HG02798 (cell line): ENCODE results near the gene PANK1.
"Not testable (repeated sequence)": the region's sequence is repeated elsewhere in the genome, so short reads cannot be mapped to it uniquely, and the experiment has no call there.

ENCODE experiments used
- ATAC-seq: cut with Tn5 transposase; IDR thresholded peaks from one replicate; pipeline ENCODE4 v1.9.1; 2021; ENCODE audit warnings: mild to moderate bottlenecking; ENCODE audit not compliant: unreplicated experiment, poor library complexity

The PANK1 gene

DNA sequence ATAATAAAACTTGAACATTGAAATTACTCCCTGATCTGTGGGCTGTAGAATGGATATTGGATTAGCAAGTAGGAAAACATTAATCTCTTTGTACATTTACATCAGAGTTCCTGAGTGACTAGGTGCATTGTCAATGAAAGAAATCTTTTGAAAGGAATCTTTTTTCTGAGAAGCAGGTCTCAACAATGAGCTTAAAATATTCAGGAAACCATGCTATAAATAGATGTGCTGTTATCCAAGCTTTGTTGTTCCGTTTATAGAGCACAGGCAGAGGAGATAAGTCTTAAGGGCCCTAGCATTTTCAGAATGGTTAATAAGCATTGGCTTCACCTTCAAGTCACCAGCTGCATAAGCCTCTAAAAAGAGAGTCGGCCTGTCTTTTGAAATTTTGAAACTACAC, 68.3 kb downstream of the PANK1 start:
- no peak for ATAC-seq

DNA sequence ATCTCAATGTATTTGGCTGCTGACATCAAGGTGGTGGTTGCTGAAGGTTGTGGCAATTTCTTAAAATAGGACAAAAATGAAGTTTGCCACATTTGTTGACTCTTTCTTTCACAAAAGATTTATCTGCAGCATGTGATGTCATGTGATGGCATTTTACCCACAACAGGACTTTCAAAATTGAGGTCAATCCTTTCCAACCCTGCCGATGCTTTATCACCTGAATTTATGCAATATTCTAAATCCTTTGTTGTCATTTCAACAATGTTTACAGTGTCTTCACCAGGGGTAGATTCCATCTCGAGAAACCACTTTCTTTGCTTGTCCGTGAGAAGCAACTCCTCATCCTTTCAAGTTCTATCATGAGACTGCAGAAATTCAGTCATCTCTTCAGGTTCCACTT, 69.0 kb downstream of the PANK1 start:
- no peak for ATAC-seq

DNA sequence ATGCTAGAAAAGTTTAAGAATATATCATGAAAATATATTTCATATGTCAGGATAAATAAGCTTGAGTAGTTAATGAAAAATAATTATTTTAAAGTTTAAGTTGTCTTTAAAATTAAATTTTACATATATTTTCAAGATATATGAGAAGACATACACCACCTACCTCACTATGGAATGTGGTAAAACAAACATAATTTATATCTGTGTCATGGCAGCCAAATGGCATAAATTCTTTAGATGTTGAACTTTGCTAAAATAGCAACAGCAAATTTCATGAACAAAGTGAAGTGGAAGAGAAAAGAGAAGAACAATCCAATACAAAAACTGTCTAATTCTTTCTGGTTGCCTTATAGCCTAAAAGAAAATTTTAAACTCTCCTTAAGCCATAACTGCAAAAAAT, 70.0 kb downstream of the PANK1 start:
- no peak for ATAC-seq

DNA sequence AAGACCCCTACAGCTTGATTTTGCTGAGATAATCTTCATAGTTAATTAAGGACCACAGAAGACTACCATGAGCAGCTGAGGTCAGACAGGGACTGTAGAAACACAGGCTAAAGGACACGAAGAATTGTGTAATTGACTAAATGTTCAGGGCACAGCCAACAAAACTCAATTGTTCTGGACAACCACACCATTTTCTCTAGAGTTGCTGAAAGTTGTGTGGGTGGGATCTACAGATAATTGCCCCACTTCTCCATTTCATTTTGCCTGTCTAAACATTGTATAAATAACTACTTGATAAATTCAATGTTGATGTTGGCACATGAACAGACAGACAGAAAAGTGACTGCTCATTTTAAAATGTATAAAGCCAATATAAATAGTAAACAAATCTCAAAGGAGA, 70.7 kb downstream of the PANK1 start:
- no peak for ATAC-seq

DNA sequence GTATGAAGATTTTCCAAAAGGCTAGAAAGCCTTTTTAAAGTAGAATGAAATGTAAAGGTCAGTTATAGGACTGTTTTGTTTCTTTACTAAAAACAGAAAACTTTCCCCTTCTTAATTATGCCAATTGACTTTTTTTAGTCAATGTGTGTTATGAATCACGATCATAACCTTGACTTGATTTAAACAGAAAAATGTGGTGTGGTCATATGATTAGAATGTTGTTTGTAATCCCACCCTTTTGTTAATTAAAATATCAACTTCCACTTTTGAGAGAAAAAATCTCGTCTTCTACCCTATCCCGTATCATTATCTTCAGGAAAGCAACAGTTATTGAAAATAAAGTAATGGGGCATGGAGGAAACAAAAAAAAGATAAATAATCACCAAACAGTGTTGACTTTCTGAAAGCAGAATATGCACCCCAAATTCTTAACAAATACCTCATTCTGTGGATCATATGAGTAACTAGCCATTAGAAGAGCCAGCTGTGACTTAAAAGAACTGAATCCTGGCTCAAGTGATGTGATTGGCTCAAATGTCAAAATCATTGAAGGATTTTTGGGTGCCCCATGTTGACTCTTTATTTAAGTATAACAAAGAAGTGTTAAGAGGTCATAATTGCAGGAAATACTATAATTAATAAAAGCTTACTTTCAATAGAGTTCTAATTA, 77.3 kb downstream of the PANK1 start:
- ATAC-seq = no peak

DNA sequence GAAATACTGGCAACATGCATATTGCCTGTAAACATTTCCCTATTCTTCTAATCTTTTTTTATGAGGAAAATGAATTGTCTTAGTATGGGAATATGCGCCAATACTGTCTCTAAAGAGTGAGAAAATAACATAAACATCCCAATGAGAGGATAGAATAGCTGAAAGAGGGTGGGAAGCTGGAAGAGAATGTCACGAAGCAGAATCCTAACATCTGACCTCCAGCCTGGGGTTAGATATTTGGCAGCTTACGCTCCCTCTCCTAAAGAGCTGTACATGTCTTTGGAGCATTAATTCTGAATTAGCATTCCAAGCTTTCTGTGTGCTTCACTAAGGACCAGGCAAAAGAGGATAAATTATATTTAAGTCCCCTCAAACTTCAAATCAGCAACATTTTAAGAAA, 78.0 kb downstream of the PANK1 start:
- ATAC-seq = no peak

DNA sequence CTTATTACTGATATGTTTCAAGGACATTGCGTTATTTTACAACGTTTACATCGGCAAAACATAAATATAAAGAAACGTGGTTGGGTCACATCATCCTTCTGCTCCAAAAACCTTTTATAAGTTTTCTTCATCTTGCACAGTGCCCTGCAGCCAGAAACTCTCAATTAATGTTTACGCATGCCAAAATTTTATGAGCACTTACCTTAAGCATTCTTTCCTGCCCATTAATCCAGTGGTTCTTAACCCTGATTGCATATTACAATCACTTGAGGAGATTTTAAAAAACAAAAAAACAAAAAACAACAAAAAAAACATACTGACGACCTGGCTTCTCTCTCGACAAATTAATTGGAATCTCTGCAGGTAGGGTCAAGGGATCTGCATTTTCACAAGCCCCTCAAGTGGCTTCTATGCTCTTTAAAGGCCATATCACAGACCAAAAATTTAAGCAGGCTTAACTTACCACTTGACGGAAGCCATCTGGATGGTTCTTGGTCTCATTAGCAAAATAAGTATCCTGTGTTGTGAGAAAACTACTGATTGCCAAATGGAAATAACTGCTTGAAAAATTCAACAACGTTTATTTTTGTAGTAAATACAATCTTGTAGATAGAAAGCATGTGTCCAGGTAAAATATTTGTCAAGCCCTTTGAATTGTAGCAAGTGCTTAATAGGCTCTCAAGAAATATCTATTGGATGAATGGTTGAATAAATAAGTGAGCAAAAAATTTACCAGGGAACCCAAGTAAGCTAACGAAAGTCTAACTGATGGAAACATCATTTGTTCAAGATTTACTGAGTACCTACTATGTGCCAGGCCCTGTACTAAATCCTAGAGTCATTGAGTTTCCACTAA, 78.7 kb downstream of the PANK1 start:
- ATAC-seq = no peak

DNA sequence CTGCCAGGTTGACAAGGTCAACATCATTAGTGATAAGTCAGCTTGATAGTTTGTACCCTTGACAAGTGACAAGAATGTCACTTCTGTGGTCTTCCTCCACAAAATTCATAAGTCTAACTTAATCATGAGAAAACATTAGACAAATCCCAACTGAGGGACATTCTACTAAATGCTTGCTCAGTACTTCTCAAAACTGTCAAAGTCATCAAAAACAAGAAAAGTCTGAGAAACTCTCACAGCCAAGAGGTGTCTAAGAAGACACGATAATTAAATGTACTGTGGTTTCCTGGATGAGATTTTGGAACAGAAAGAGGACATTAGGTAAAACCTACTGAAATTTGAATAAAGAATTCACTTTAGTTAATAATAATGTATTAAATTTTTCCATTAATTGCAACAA, 79.9 kb downstream of the PANK1 start:
- no peak for ATAC-seq

DNA sequence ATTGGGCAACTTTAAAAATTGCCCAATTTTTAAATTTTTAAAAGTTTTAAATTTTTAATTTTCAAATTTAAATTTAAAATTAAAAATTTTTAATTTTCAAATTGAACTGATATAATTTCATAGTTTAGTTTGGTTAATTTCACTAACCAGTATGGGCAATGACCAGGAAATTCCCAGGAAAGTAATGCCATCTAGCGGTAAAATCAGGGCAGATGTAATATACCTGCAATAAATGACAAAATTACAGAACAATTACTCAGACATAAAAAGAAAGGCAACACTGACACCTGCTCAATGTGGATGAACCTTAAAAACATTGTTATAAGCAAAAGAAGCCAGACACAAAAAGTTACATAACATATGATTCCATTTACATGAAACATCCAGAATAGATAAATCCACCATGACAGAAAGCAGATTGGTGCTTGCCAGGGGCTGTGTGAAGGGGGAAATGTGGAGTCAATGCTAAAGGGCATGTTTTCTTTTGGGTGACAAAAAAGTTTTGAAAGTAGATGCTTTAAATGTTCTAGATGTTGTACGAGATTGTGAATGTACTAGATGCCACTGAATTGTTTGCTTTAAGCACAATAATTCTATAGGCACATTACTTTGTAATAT, 81.1 kb downstream of the PANK1 start:
- no peak for ATAC-seq

DNA sequence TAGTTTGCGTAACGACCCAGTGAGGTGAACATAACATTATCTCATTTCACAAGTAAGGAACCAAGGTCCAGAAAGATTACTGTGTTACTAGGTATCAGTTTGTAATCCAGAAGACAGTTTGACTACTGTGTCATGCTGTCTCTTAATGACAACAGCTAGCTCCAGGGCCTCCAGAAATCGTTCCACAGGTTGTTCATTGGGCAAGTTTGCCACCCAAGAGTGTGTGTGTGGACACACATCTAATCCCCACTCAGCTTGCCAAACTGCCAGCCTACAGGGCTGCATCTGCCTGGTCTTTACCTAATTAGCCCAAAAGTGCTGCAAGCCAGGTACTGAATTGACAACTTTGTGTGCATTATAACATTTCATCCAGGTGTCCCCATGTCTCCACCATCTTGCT, 81.7 kb downstream of the PANK1 start:
- no peak for ATAC-seq

DNA sequence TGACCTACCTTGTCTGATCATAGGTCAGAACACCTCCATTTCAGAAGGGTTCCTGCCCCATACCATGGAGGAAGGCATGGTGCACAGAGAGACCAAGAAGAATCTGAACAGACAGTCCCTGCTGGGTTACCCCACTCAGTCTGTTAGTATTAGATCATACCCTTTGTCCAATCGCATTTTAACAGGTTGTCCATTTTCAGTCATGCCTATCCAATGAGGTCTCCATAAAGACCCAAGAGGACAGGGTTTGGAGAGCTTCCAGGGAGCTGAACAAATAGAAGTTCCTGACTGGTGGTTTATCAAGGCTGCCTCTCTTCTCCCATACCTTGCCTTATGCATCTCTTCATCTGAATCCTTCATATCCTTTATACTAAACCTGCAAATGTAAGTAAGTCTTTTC, 88.4 kb downstream of the PANK1 start:
- ATAC-seq = no peak

DNA sequence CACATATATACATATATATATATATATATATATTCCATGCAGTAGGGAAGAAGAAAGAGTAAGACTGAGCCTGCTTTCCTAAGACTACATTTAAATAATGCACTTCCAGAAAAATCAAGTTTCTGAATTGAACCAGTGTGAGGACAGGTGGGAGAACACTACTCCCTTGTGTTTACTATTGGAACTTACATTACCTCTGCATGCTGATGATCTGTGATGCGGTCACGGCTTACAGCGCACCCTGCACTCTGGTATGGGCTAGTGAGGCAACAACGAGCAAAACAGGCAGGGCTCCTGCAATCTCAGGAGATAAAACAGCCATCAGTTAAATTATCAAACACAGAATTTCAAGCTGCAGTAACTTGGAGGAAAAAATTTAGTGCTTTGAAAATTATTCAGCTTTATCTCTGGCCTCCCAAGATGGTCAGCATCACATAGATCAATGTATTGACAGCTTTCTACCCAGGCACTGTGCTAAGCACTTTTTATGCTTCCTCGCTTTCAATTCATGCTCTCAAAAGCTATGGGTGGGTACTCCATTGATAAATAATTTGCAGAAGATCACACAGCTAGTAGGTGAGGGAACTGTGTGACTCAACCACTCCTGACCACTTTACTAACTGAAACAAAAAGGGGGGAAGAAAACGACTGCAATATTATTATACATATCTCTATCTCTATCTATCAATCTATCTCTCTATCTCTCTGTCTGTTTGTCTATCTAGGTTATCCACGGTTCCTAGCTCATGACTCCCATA, 89.2 kb downstream of the PANK1 start:
- ATAC-seq = no peak

DNA sequence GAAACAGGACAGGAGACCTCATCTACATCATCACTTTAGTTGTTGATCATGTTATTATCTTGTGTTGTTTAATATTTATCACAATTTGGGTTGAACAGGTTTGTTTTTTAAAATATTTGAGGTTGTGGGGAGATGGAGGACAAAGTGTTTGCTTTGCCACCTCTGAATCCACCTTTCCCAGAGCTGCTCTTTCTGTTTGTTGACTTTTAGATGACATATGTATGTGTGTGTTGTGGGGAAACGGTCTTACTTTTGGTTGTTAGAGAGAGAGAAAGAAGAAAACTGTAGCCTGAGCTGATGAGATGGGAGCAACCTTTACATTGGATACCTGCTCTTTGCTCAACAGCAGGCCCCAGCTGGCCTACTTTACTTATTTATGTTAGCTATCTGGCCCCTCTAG, 90.6 kb downstream of the PANK1 start:
- ATAC-seq = no peak

DNA sequence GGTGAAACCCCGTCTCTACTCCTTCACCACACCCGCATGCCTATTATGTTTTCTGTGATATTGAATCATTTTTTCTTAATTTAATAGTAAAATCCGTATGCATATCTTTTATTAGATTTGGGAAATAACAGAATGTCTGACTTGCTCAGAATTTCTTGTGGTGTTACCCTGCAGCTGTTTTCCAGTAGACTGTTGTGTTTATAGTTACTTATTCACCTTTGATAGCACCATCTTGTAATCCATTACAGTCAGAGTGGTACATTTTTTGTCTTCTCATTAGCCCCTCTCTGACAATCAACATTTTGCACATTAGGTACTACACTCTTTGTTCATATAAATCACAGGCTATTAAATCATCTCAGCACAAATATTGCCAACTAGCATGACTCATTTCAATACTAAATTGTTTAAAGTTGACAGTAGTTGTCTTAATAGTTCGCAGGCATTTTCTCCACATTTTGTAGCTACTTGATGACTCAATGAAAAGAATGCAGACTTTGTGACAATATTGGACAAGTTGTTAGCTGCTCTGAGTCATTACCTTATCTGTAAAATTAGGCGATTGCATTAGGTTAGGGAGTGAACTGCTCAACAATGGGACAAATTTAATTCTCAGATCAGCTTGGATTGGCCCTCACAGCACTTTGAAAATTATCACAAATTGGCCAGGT, 91.8 kb downstream of the PANK1 start:
- no peak for ATAC-seq

DNA sequence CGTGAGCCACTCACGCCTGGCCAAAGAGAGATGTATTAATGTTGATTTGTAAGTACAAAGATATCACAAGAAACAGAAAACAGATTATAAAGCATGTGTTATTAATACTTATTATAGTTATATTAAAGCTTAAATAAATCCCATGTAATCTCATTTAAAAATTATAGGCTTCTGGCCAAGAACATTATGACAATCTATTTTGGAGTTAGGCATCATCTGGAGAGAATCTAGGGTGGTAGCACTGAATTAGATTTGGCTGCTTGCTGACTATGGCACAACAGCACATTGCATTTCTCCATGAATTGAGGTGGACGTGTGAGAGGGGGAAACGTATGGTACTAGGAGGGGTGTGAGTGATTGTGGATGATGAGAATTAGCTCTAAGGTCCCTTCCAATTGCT, 92.8 kb downstream of the PANK1 start:
- ATAC-seq = no peak

DNA sequence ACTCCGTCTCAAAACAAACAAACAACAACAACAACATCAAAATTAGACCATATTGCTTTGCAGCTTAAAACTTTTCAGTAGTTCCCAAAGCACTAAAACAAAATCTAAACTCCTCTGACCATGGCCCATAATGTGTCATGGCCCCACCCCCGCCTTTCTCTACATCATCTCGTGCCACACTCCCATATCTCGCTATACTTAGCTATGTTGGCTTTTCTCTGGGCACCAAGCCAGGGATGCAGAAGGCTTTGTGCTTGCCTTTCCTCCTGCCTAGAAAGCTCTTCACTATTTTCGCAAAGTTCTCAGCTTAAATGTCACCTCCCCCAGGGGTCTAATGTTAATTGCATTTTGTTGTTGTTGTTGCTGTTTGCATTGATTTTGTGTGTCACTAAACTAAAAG, 94.5 kb downstream of the PANK1 start:
- no peak for ATAC-seq

DNA sequence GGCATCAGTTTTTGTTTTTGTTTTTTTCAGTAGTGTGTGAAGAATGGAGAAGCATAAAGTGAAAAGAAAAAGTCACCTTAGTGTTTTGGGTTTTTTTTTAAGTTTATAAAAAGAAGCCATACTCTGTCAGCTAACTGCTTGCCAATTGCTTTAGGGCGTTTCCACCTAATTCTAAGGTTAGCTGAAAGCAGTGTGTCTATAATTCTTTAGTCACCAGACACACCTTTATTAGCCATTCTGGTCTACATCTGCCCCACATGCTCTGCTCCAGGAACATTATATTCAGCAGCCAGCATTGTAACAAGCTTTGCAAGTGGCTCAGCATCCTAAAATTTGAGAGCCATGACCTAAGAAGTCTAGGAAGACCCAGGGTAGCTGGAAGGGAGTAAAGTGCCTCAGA, 95.5 kb downstream of the PANK1 start:
- no peak for ATAC-seq

DNA sequence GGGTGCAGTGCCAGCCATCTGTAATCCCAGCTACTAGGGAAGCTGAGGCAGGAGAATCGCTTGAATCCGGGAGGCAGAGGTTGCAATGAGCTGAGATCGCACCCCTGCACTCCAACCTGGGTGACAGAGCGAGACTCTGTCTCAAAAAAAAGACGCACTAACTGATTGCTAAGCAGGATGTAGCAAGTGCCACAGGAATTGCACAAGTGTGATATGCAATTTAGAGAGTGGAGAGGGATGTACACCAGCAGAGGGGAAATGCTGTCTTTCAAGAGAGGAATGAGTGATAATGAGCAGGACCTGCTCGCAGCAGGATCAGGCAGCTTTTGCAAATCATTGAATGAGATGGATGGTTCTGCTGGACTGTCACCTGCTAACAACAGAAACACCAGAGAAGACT, 96.4 kb downstream of the PANK1 start:
- no peak for ATAC-seq

DNA sequence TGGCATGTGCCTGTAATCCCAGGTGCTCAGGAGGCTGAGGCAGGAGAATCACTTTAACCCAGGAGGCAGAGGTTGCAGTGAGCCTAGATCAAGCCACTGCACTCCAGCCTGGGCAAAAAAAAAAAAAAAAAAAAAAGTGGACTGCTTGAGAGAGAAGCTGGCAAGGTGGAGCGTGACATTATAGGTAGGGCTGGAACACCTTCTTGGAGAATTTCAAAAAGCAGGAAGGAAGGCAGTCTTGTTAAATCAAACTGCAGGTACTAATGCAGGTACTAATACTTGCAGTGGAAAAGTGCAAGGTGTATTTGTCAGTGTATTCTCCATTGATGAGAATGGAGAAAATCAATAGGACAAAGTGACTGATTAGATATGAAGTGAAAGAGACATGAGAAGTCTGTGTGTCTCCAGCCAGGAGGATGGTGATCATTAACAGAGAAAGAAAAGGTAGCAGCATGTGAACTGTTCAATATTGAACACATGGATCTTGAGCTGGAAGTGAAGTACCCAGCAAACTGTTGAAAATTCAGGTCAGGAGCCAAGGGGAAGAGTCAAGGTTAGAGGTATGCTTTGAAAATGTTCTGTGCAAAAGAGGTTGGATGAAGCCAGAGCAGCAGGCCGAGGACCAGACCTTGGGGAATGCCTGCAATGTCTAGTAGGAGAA, 97.1 kb downstream of the PANK1 start:
- ATAC-seq = no peak

DNA sequence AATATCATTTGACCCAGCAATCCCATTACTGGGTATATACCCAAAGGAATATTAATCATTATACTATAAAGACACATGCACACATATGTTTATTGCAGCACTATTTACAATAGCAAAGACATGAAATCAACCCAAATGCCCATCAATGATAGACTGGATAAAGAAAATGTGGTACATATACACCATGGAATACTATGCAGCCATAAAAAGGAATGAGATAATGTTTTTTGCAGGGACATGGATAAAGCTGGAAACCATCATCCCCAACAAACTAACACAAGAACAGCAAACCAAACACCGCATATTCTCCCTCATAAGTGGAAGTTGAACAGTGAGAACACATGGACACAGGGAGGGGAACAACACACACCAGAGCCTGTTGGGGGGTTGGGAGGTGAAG, 98.4 kb downstream of the PANK1 start:
- not testable (repeated sequence) for ATAC-seq
